HepG2 (cell line): ENCODE measurements around the gene GLO1. TPM values are rescaled to one million over a fixed set of nuclear protein-coding genes. Genes with fewer than 3 reads are reported as not detected.

Experiments used
- ATAC-seq: fragments of 200-7000 bp; cut with Tn5 transposase; 3 replicates; pipeline ENCODE4 v1.9.1; 2020; ENCODE audit warnings: mild to moderate bottlenecking, moderate library complexity
- BruUV-seq: library from RNA; stranded (reverse); fragments of 400-500 nt; replicated peaks from 2 replicates; lab custom pipeline; 2021; lab: Mats Ljungman, UMichigan
- CTCF ChIA-PET: fragments of 300-600 bp; formaldehyde crosslinking; extraction: SDS; loops from one replicate; lab custom pipeline; 2021; ENCODE audit warnings: low total read pairs, inconsistent platforms, low intra/inter-chr PET ratio; lab: Yijun Ruan, JAX
- POLR2A ChIA-PET: fragments of 350-600 bp; sonication (Branson Sonifier 250); formaldehyde crosslinking; loops from one replicate; lab custom pipeline; 2020; ENCODE audit warnings: antibody characterized with exemption, inconsistent platforms; lab: Yijun Ruan, JAX
- DNase-seq: peaks from one replicate; pipeline ENCODE4 v3.0.0-alpha.2; 2015; ENCODE audit warnings: low spot score
- FAIRE-seq: peaks from 3 replicates; lab custom pipeline; 2011; peaks lifted over from hg19 to GRCh38; lab: Jason Lieb, UNC
- H2AFZ ChIP-seq: one replicate; pipeline ENCODE4 v1.6.1; 2011; ENCODE audit warnings: low read length, inconsistent platforms
- H3K27ac ChIP-seq: fragments of 300-600 bp; 3 replicates; pipeline ENCODE4 v1.8.0; 2011; ENCODE audit warnings: mixed run types, mild to moderate bottlenecking, mixed read lengths, low read length, inconsistent platforms; ENCODE audit not compliant: insufficient read depth; ENCODE audit errors: extremely low read length
- H3K27me3 ChIP-seq, 2 experiments: fragments of 200-600 bp in 1 of 2; 2 replicates in 1 of 2; 3 replicates in 1 of 2; pipeline versions ENCODE4 v1.6.0 to v1.8.0; 2011; ENCODE audit warnings: low read length in 2 of 2, mild to moderate bottlenecking in 2 of 2, moderate library complexity in 2 of 2, inconsistent platforms in 1 of 2; ENCODE audit not compliant: insufficient read depth in 2 of 2, control insufficient read depth in 1 of 2
- H3K36me3 ChIP-seq, 2 experiments: fragments of 200-600 bp in 1 of 2; replicated peaks in 1 of 2; 2 replicates in 1 of 2; 3 replicates in 1 of 2; pipeline versions ENCODE4 v1.5.1 to v1.8.0; 2011; ENCODE audit warnings: low read length in 2 of 2, inconsistent platforms in 1 of 2; ENCODE audit not compliant: insufficient read depth in 2 of 2, control insufficient read depth in 1 of 2
- H3K4me1 ChIP-seq: 2 replicates; pipeline ENCODE4 v1.5.1; 2012; ENCODE audit warnings: low read length, inconsistent platforms; ENCODE audit not compliant: insufficient read depth
- H3K4me2 ChIP-seq: 2 replicates; pipeline ENCODE4 v1.6.0; 2011; ENCODE audit warnings: low read depth, low read length, inconsistent platforms
- H3K4me3 ChIP-seq, 3 experiments: fragments of 200-600 bp in 1 of 3; sonication (generic), shearing (Covaris generic) in 1 of 3; replicated peaks in 1 of 3; 2 replicates each; pipeline ENCODE4 v1.5.1; 2011 to 2016; ENCODE audit warnings: low read length in 3 of 3, inconsistent platforms in 2 of 3, low read depth in 2 of 3, mild to moderate bottlenecking in 2 of 3, control low read depth in 1 of 3, mixed read lengths in 1 of 3; ENCODE audit not compliant: insufficient read depth in 1 of 3
- H3K79me2 ChIP-seq: one replicate; pipeline ENCODE4 v1.6.1; 2011; ENCODE audit warnings: low read length, inconsistent platforms; ENCODE audit not compliant: insufficient read depth
- H3K9ac ChIP-seq: 2 replicates; pipeline ENCODE4 v1.6.0; 2011; ENCODE audit warnings: mild to moderate bottlenecking, low read depth, low read length, inconsistent platforms; ENCODE audit not compliant: insufficient read depth
- H3K9me3 ChIP-seq: 2 replicates; pipeline ENCODE4 v1.5.1; 2012; ENCODE audit warnings: mild to moderate bottlenecking, low read length
- H4K20me1 ChIP-seq: 2 replicates; pipeline ENCODE4 v1.6.0; 2011; ENCODE audit warnings: inconsistent platforms, mild to moderate bottlenecking, low read length, moderate library complexity; ENCODE audit not compliant: insufficient read depth
- BRCA1 ChIP-seq: sonication (generic); formaldehyde crosslinking; IDR thresholded peaks from 2 replicates; pipeline ENCODE4 v1.4.0; 2020; ENCODE audit warnings: missing genetic modification reagents
- GATAD2A ChIP-seq: IDR thresholded peaks from 2 replicates; pipeline ENCODE4 v1.6.1; 2016
- GZF1 ChIP-seq: sonication (generic); formaldehyde crosslinking; IDR thresholded peaks from 2 replicates; pipeline ENCODE4 v1.5.1; 2020; ENCODE audit warnings: mild to moderate bottlenecking, missing genetic modification reagents
- HNRNPUL1 ChIP-seq: fragments of 200-400 bp; formaldehyde crosslinking; IDR thresholded peaks from 2 replicates; pipeline ENCODE4 v1.6.1; 2017; ENCODE audit warnings: low read depth, mild to moderate bottlenecking, low read length, moderate library complexity
- IRF2 ChIP-seq: IDR thresholded peaks from 2 replicates; pipeline ENCODE4 v1.6.1; 2018; ENCODE audit warnings: missing genetic modification reagents, missing compliant biosample characterization
- KAT7 ChIP-seq: IDR thresholded peaks from 2 replicates; pipeline ENCODE4 v1.6.1; 2018; ENCODE audit warnings: borderline replicate concordance, missing compliant biosample characterization
- KLF12 ChIP-seq: sonication (generic); formaldehyde crosslinking; IDR thresholded peaks from 2 replicates; pipeline ENCODE4 v1.4.0; 2020; ENCODE audit warnings: missing genetic modification reagents, borderline replicate concordance
- NFKB2 ChIP-seq: sonication (generic); formaldehyde crosslinking; IDR thresholded peaks from 2 replicates; pipeline ENCODE4 v1.4.0; 2020; ENCODE audit warnings: missing genetic modification reagents, borderline replicate concordance
- RELA ChIP-seq: sonication (generic); formaldehyde crosslinking; IDR thresholded peaks from 2 replicates; pipeline ENCODE4 v1.4.0; 2020; ENCODE audit warnings: missing genetic modification reagents
- SAP130 ChIP-seq: IDR thresholded peaks from 2 replicates; pipeline ENCODE4 v1.6.1; 2016; ENCODE audit warnings: low read depth
- SPEN ChIP-seq: sonication (generic); formaldehyde crosslinking; IDR thresholded peaks from 2 replicates; pipeline ENCODE4 v1.5.1; 2020; ENCODE audit warnings: low read depth, mild to moderate bottlenecking, missing genetic modification reagents
- THAP8 ChIP-seq: sonication (generic); formaldehyde crosslinking; IDR thresholded peaks from 2 replicates; pipeline ENCODE4 v1.5.1; 2020; ENCODE audit warnings: missing genetic modification reagents, mild to moderate bottlenecking, borderline replicate concordance
- ZBTB14 ChIP-seq: sonication (generic); formaldehyde crosslinking; IDR thresholded peaks from 2 replicates; pipeline ENCODE4 v1.4.0; 2020; ENCODE audit warnings: missing genetic modification reagents
- ZBTB49 ChIP-seq: sonication (generic); formaldehyde crosslinking; IDR thresholded peaks from 2 replicates; pipeline ENCODE4 v1.4.0; 2020; ENCODE audit warnings: missing genetic modification reagents, borderline replicate concordance
- ZBTB7A ChIP-seq: sonication (generic); formaldehyde crosslinking; IDR thresholded peaks from 2 replicates; pipeline ENCODE4 v1.8.0; 2022; ENCODE audit warnings: mild to moderate bottlenecking, missing genetic modification reagents
- ZNF333 ChIP-seq: sonication (generic); formaldehyde crosslinking; IDR thresholded peaks from 2 replicates; pipeline ENCODE4 v1.4.0; 2020; ENCODE audit warnings: mild to moderate bottlenecking, missing genetic modification reagents, borderline replicate concordance
- whole genome bisulfite sequencing: methylation state at CpG from one replicate; pipeline ENCODE4 v1.1.6; 2017; ENCODE audit warnings: low lambda C conversion rate; 5-methylcytosine and 5-hydroxymethylcytosine counted together
- in situ Hi-C: cut with HindIII; loops from 2 replicates; pipeline ENCODE4 v1.10.0; 2017; ENCODE audit warnings: low pct_unique_long_range_greater_than_20kb; ENCODE audit not compliant: extremely low pct_ligation_motif_present
- intact Hi-C: fragments of 100-400 bp; cut with micrococcal nuclease; formaldehyde crosslinking; loops from one replicate; pipeline ENCODE4 v1.10.0; 2022; ENCODE audit not compliant: unreplicated experiment
- polyA plus RNA-seq, 8 experiments: library from polyadenylated mRNA; depleted of rRNA in 3 of 8; stranded (reverse) in 7 of 8; unstranded in 1 of 8; fragments of >200 nt; fragmentation: Illumina TruSeq in 4 of 8; extraction: Trizol in 4 of 8; gene quantifications; 2 replicates each; pipeline versions ENCODE4 v1.2.1 to v1.2.3, GENCODE V29; 2011 to 2016; ENCODE audit warnings: low read depth in 4 of 8, missing spikeins in 1 of 8, mixed read lengths in 1 of 8; ENCODE audit not compliant: insufficient read depth in 1 of 8
- total RNA-seq, 5 experiments: library from RNA; depleted of rRNA; stranded (reverse); fragments of >200 nt; fragmentation: Illumina TruSeq; extraction: Trizol; gene quantifications; 2 replicates each; pipeline ENCODE4 v1.2.3, GENCODE V29; 2016; ENCODE audit warnings: low read depth in 1 of 5

The GLO1 gene
- total and polyA plus RNA-seq, 2 of the 13 experiments (the other 11 are each of a cell fraction or from before 2014, with no cell fraction given), result 77.1 to 177 TPM

- no peak for TF ChIP-seq SAP130 (CRISPR knock-in tag)
- TF ChIP-seq NFKB2 (CRISPR knock-in tag), result no peak
- TF ChIP-seq GZF1 (CRISPR knock-in tag), result no peak
- TF ChIP-seq HNRNPUL1, result no peak
- no peak for TF ChIP-seq KAT7
- 7% methylated on average over 5 of the region's 5 CpGs for WGBS
- Histone ChIP-seq H4K20me1 (no peaks in the 10 kb centered on the region), H3K9me3 (no peaks in the 10 kb centered on the region), H2AFZ (no peak overlapping the region), H3K27me3 (0 out of 5 replicates have a peak, but pooled peaks cover 0 to 6% of the 10 kb centered on the region in 2 experiments), H3K4me2 (no peak overlapping the region), H3K4me3 (no peak overlapping the region), H3K4me1 (no peaks in the 10 kb centered on the region), H3K27ac (no peak overlapping the region), H3K9ac (no peak overlapping the region), H3K79me2 (no peaks in the 10 kb centered on the region), H3K36me3 (no peaks in the 10 kb centered on the region)
- intact Hi-C loops, result no loop called here
- ATAC-seq, result no peak
- DNase-seq, result no peak
- no peak for FAIRE-seq
- POLR2A ChIA-PET, result no interaction called here
- BruUV-seq, result no TSS peak
- in situ Hi-C loops, result no loop called here
- CTCF ChIA-PET, result no interaction called here
Observed at GRCh38 chr6:38739532-38739931, 36.6 kb upstream of the GLO1 start.

GRCh38 chr6:38738261-38738660 lies 35.3 kb upstream of the GLO1 start:
- in situ Hi-C loops, result no loop called here
- ChIA-PET CTCF (no interaction called here), POLR2A (no interaction called here)
- 1% methylated on average over 3 of the region's 3 CpGs for WGBS
- Histone ChIP-seq H3K4me3 (no peak overlapping the region), H3K9ac (no peak overlapping the region), H4K20me1 (no peaks in the 10 kb centered on the region), H3K36me3 (no peaks in the 10 kb centered on the region), H3K4me2 (no peak overlapping the region), H3K27me3 (0 out of 5 replicates have a peak, but pooled peaks cover 0 to 6% of the 10 kb centered on the region in 2 experiments), H3K27ac (no peak overlapping the region), H3K9me3 (no peaks in the 10 kb centered on the region), H3K79me2 (no peaks in the 10 kb centered on the region), H3K4me1 (no peaks in the 10 kb centered on the region), H2AFZ (no peak overlapping the region)
- intact Hi-C loops, result no loop called here
- ATAC-seq (no peak), DNase-seq (no peak), FAIRE-seq (no peak)
- no TSS peak for BruUV-seq
- TF ChIP-seq ZBTB49 (CRISPR knock-in tag) (no peak), THAP8 (CRISPR knock-in tag) (no peak), ZNF333 (CRISPR knock-in tag) (no peak), ZBTB14 (CRISPR knock-in tag) (no peak), ZBTB7A (no peak), SPEN (CRISPR knock-in tag) (no peak), IRF2 (CRISPR knock-in tag) (no peak), BRCA1 (CRISPR knock-in tag) (no peak), GATAD2A (CRISPR knock-in tag) (no peak), RELA (CRISPR knock-in tag) (no peak), KLF12 (no peak)
